GM12892 (cell line): ENCODE measurements around the gene CERS2.

Experiments
- POLR2A ChIP-seq: IDR thresholded peaks from 2 replicates; pipeline ENCODE4 v1.6.1; 2011; ENCODE audit warnings: low read depth, low read length, control low read depth
- POLR2AphosphoS5 ChIP-seq: IDR thresholded peaks from 2 replicates; pipeline ENCODE4 v1.6.1; 2011; ENCODE audit warnings: low read depth, low read length, control low read depth
- TAF1 ChIP-seq: IDR thresholded peaks from 2 replicates; pipeline ENCODE4 v1.6.1; 2011; ENCODE audit warnings: low read depth, mild to moderate bottlenecking, control low read depth, low read length, borderline replicate concordance

GRCh38 chr1:150944856-150945255, 29.8 kb downstream of the CERS2 start:
- no peak for TF ChIP-seq TAF1
- no peak for TF ChIP-seq POLR2A
- no peak for TF ChIP-seq POLR2AphosphoS5
